Pulmonary artery endothelial cell (primary cell): ENCODE data around the gene CWF19L2. TPM values are rescaled to one million over a fixed set of nuclear protein-coding genes. Genes with fewer than 3 reads are reported as not detected.

ENCODE experiments used
- DNase-seq: peaks from one replicate; pipeline ENCODE4 v3.0.0-alpha.2; 2011; ENCODE audit warnings: low read depth, low spot score
- total RNA-seq: library from RNA; depleted of rRNA; stranded (reverse); fragments of >200 nt; gene quantifications from 2 replicates; pipeline ENCODE4 v1.2.3, GENCODE V29; 2014

Gene CWF19L2
- total RNA-seq, 1 donor from 2014 or later = 9.5 TPM

- no peak for DNase-seq
These were observed 149.6 kb downstream of the CWF19L2 start for GRCh38 chr11:107307991-107308390.

GRCh38 chr11:107301878-107302277, 155.7 kb downstream of the CWF19L2 start:
- DNase-seq = no peak

- DNase-seq = no peak
These were observed 163.8 kb downstream of the CWF19L2 start for GRCh38 chr11:107293677-107294344.

GRCh38 chr11:107282195-107282594, 175.4 kb downstream of the CWF19L2 start:
- no peak for DNase-seq

Other genes with a start within 250 kb of the CWF19L2 start
- gene ALKBH8, start 107.9 kb upstream of the CWF19L2 start, total RNA-seq = 10.8 and 11.6 TPM in 2 replicates
- gene ELMOD1, start 133.3 kb upstream of the CWF19L2 start, total RNA-seq = 0.53 and 0.63 TPM in 2 replicates